SH-SY5Y (cell line): ENCODE results near the gene KCNK15.

ENCODE experiments used
- GATA2 ChIP-seq: IDR thresholded peaks from 2 replicates; pipeline ENCODE4 v1.6.1; 2011; ENCODE audit warnings: mild to moderate bottlenecking, low read depth, low read length
- GATA3 ChIP-seq: IDR thresholded peaks from 2 replicates; pipeline ENCODE4 v1.6.1; 2011; ENCODE audit warnings: low read depth, mild to moderate bottlenecking, low read length, moderate library complexity

GRCh38 chr20:44720621-44720996, 25.1 kb upstream of the KCNK15 start:
- no peak for TF ChIP-seq GATA3
- no peak for TF ChIP-seq GATA2
